Measurements from ENCODE around the gene CPA1.

The CPA1 gene

GRCh38 chr7:130397051-130397757 lies 16.9 kb downstream of the CPA1 start:
- peak; percentile 60 for DNase-seq

GRCh38 chr7:130397758-130398073 lies 17.4 kb downstream of the CPA1 start:
- no peak for DNase-seq

GRCh38 chr7:130398526-130399090 lies 18.3 kb downstream of the CPA1 start:
- no peak for DNase-seq

- DNase-seq: peak; percentile 94
Measured at GRCh38 chr7:130400120-130400572, 19.9 kb downstream of the CPA1 start.

- peak; percentile 33 for DNase-seq
Measured at GRCh38 chr7:130401101-130401500, 20.8 kb downstream of the CPA1 start.

GRCh38 chr7:130401578-130401977 lies 21.3 kb downstream of the CPA1 start:
- no peak for DNase-seq

GRCh38 chr7:130405003-130405402 lies 24.7 kb downstream of the CPA1 start:
- no peak for DNase-seq

GRCh38 chr7:130409067-130409711 lies 28.9 kb downstream of the CPA1 start:
- DNase-seq: peak; percentile 41

GRCh38 chr7:130409712-130410072 lies 29.4 kb downstream of the CPA1 start:
- no peak for DNase-seq

- no peak for DNase-seq
Measured at GRCh38 chr7:130410868-130411541, 30.7 kb downstream of the CPA1 start.

- no peak for DNase-seq
Measured at GRCh38 chr7:130413201-130413600, 32.9 kb downstream of the CPA1 start.

GRCh38 chr7:130415006-130415405 lies 34.7 kb downstream of the CPA1 start:
- DNase-seq: no peak

GRCh38 chr7:130417213-130417612 lies 36.9 kb downstream of the CPA1 start:
- no peak for DNase-seq

- no peak for DNase-seq
Measured at GRCh38 chr7:130418306-130418705, 38.0 kb downstream of the CPA1 start.

GRCh38 chr7:130419658-130420057 lies 39.4 kb downstream of the CPA1 start:
- DNase-seq: no peak

- DNase-seq: no peak
Measured at GRCh38 chr7:130420943-130421578, 40.8 kb downstream of the CPA1 start.

GRCh38 chr7:130421684-130422083 lies 41.4 kb downstream of the CPA1 start:
- DNase-seq: peak; percentile 35

- peak; percentile 30 for DNase-seq
Measured at GRCh38 chr7:130423501-130424037, 43.3 kb downstream of the CPA1 start.

- DNase-seq: no peak
Measured at GRCh38 chr7:130425796-130426195, 45.5 kb downstream of the CPA1 start.

GRCh38 chr7:130426564-130426963 lies 46.3 kb downstream of the CPA1 start:
- DNase-seq: no peak

- DNase-seq: no peak
Measured at GRCh38 chr7:130429019-130429418, 48.7 kb downstream of the CPA1 start.

- DNase-seq: no peak
Measured at GRCh38 chr7:130430115-130430514, 49.8 kb downstream of the CPA1 start.
